NK-92 (cell line): ENCODE results near the gene VWA5B1.

Source experiments
- DNase-seq: peaks from one replicate; lab custom pipeline; 2025; ENCODE audit not compliant: unreplicated experiment; lab: John Stamatoyannopoulos, UW

Gene VWA5B1

DNA sequence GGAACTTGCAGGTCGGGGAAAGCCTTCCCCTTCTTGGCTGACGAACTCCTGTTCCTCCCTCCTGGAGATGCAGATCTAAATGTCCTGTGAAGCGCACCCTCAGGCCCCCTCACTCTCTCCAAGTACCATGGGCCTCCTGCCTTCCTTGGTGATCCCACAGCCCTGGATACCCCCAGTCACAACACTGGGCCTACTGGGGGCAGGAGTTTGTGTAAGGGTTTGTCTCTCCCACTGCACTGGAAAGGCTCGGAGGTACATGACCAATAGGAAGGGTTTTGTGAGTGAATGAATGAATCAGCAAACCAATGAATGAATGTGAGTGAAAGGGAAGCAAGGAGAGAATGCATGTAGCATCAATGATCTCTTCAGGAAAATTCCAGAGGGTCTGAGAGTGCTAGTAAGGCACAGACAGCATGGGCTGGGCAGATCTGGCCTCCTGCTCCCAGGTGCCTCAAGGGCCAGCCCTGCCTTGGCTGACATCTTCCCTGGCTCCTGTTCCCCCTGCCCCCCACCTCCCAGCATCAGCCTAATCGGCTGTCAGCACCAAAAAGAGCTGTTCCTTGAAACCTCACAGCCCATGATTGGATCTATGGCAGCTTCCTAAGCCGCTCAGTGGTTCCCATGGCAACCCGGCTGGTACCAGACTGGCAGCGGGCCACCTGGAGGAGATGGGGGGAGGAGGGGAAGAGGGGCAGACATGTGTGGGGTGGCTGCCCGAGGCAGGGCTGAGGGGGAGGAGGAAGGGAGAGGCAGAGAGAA lies 95.8 kb downstream of the VWA5B1 start:
- DNase-seq = no peak

DNA sequence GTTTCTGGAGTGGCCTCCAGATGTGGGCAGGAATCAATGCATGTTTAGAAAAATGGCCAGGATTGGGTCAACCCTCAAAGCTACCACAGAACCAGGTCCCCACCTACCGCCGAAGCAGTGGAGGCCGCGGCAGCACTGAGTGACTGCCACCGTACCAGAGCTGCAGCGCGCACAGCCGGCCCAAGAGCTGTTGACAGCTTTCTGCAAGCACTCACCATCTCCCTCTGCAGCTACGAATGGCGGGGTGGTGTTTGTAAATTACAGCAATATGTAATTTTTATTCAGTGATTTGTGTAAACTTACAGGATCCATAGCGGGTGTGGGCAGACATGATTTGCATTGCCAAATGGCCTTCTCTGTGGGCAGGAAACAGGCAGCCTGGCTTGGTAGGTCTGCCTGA lies 98.9 kb downstream of the VWA5B1 start:
- no peak for DNase-seq

DNA sequence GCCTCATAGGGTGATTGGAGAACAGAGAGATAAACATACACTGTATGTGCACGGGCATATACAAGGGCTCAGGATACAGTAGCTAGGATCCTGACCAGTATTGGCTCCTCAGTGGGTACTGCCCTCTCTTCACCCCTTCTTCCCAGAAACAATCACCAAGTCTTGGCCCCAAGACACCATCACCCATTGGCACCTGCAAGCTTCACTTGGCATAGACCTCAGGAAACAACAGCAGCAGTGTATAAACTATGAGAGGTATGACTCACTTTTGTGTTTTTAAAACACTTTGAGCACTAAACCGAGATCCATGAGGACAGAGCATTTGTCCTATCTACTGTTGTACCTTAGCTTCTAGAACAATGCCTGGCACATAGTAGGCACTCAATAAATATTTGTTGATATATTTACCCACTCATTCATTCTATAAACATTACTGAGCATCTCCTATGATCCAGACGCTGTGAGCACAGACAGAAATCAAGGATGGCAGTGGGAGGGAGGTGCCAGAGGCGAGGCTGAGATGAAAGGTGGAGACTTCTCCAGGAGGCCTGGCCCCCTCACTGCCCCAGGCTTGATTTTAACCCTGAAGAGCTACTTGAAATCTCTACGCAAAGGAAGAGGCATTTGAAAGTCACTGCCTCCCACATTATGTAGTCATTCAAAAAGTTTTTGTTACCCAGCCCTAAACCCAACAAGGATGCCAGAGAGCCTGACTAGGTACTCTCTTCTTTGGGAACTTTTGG lies 100.1 kb downstream of the VWA5B1 start:
- DNase-seq = no peak

DNA sequence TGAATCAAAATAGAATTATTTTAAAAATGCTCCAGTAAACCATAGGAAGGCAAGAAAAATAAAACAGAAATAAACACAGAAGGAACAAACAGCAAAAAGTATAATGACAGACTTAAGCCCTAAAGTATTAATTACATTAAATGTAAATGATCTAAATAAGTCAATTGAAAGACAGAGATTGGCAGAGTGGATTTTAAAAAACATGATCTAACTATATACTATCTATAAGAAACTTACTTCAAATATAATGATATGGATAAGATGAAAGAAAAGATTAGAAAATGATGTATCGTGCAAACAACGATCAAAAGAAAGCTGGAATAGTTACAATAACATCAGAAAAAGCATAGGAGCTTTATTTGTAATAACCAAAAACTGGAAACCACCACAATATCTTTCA lies 104.6 kb downstream of the VWA5B1 start:
- DNase-seq = no peak

DNA sequence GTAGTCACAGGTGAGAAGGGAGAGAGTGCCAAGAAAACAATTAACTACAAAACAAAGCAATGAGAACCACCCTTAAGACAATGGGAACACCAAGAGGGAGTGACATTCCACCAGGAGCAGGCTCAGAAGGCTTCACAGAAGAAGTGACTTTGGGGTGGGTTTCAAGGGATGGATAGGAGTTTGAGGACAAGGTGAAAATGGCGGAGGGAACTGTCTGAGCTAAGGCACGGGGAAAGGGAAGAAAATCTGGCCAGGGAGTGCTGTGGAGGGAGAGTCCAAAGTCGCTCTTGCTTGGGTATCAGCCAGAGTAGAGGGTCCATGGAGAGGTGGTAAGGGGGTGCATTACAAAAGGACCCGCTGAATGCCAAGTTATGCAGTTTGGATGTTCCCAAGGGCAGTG lies 108.1 kb downstream of the VWA5B1 start:
- no peak for DNase-seq

DNA sequence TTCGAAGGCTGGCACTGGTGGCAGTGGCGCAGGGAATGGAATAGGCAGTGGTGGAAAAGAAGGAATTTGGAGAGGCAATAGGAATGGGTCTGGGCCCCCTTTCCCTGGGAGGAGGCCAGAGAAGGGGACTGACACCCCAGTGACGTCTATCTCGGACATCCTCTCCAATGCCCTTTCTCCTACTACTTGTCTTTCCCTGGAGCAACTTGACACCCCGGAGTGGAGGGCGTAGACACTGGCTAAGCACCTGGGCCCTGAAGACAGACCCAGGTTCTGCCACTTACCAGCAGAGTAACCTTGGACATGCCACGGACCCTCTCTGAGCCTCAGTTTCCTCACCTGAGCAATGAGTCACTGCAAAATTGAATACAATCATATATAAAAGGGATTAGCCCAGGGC lies 108.5 kb downstream of the VWA5B1 start:
- DNase-seq = no peak

DNA sequence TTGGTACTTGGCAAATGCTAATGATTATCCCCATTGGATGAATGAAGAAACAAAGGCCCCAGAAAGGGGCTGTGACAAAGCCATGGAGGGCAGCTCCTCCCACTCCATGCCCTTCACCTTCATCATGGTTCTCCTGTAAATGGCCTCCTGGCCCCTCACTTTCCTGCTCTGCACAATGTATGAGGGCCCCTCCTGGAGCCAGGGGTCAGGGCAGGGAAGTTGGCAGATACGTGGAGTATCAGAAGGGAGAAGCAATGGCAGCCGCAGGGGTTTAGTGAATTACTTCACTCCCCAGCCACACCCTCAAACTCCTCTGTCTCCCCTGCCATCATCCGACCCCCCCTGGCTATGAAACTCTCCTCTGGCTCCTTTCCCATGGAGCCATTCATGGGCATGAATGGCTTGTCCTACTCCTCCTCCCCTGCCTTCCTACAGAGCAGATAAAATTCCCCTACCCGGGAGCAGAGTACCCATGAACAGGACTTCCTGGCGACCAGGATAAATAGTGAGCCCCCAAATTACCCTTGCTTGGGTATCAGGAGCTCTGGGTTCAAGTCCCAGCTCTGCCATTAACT lies 109.0 kb downstream of the VWA5B1 start:
- DNase-seq = no peak

DNA sequence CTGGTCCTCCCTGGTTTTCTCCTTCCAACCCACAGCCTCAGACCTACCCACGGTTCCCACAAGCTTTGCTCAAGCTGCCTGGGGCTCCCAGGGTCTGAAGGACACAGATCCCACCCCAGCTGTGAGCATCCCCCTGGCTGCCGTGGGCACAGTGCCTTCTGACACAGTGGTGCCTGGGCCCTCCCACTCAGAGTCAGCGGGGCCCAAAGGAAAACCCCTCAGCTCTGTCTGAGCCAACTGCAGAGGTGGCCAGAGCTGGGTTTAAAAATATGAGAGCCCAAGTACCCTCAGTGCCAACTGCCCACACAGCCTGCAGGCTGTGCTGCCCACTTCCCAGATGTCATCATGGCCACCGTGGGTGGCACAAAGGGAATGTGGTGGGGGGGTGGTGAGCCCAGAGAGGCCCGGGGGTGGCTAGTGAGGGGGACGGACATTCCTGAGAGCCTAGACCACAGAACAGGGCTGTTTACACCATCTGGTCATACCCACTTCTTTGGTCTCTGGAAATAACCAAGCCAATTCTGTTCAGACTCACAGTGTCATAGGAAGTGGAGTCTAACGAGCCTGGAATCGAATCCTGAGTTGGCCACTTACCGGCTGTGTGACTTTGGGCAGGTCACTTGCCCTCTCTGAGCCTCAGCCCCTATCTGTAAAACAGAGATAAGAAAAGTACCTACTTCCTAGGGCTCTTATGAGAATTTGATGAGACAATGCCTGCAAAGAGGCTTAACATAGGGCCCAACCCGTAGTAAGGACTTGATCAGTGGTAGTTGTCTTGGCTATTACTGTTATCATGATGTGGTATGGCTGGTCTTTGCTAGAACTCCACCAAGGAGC lies 109.9 kb downstream of the VWA5B1 start:
- DNase-seq = no peak

DNA sequence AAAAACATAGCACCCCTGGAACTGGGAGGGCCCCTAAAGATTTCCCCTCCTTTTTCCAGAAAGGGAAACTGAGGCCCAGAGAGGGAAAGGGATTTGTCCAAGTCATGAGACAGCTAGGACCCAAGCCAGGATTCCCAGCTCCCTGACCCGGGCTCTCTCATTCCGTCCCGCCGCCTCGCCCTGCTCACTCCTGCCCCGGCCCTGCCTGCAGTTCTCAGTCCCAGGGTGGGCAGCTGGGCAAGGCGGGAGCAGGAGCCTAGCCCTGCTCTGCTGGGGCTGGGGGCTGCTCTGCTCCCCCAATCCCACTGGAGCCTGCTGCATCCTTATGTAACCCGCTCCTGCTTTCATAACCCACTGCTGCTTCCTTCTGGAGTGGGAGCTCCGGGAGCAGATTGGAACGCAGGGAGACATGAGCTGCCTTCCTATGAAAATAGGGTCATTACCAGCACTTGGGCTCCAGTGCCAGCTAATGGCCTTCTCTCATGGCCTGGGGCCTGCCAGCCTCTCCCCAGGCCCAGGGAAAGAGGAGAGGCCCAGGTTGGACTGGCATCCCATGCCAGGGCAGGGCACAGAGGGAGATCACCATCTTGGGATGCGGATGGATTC lies 110.8 kb downstream of the VWA5B1 start:
- no peak for DNase-seq

DNA sequence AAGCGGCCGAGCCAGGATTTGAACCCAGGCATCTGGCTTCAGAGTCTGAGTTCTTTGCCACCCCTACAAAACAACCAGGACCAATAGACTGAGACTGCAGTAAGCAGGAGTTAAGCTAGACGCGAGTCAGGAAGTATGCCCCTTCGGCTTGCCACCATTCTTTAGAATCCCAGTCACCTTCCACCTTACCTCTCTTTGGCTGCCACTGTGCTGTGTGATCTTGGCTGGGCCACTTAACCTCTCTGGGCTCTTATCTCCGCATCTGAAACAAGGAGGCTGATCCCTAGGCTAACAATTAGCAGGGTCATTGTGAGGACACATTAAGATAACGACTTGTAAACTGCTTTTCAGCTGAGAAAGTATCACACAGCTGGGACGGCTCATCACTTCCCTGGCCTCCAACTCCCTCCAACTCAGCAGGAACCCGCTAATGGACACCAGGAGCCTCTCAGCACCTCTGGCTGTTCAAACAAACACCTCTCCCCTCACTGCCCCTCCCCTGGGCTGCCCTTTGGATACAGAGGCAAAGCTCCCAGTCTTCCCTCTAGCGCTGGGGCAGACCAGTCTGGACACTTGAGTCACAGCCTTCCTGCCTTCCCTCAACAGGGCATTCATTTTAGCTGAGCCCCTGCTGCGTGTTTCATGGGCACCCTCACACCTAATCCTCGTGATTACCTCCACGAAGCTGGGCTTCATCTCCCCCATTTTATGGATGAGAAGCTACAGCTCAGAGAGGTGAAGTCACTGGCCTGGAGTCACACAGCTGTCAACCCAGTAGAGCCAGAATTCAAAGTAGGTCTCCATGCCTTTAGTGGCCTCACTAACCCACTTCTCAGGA lies 112.1 kb downstream of the VWA5B1 start:
- no peak for DNase-seq

DNA sequence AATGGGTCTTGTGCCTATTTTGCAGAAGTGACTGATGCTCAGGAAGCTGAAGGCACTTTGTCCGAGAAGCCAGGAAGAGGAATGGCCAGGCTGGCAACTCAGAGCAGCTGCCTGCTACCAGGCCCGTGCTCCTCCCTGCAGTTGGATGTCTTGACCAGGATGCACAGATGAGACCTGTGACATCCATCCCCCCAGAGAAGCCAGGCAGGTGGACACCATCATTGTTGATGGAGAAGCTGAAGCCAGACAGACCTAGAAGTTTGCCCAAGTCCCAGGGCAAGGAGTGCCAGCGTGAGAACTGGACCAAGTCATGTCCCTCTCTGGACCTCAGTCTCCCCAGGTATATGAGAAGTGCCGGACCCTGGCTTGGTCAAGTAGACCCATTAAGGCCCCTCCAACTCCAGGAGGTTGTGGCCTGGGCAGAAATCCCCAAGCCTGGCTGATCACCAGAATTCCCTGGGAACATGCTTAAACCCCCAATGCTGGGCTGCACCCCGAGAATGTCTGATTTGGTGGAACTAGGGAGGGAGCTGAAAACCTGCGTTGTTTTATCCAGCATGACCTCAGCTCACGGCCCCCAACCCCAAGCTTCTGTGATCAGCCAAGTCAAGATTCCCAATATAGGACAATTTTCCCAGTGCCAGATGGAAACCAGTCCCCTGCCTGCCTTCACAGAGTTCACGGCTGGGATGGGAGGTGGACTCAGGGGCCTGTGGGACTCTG lies 112.9 kb downstream of the VWA5B1 start:
- DNase-seq = no peak

DNA sequence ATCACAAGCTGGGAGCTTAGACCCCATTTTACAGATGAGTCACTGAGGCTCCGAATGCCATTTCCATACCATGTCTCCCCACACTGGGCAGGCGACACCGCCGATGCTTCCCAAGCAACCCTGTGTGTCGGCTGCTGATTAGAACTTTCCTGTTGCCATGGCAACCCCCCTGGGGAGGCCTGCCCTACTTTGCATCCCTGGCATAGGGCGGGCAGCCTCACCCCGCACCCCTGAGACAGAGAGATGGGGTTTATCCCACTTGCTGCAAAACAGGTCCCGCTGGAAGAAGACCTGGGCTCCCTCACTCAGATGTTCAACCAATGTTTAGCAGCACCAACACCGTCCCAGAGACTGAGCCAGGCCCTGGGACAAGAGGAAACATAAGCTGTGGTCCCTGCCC lies 113.8 kb downstream of the VWA5B1 start:
- no peak for DNase-seq
